HG02938 (cell line): ENCODE data around the gene VPS51.
A peak's percentile ranks its signal among the peaks of the same experiment; 100 is the strongest.
"Not testable (repeated sequence)": the region's sequence is repeated elsewhere in the genome, so short reads cannot be mapped to it uniquely, and the experiment has no call there.

Source experiments
- ATAC-seq: cut with Tn5 transposase; IDR thresholded peaks from one replicate; pipeline ENCODE4 v1.9.1; 2021; ENCODE audit warnings: mild to moderate bottlenecking, moderate library complexity; ENCODE audit not compliant: unreplicated experiment

Gene VPS51

GRCh38 chr11:65132238-65132987 lies 36.4 kb downstream of the VPS51 start:
- no peak for ATAC-seq

GRCh38 chr11:65132988-65133700 lies 37.1 kb downstream of the VPS51 start:
- ATAC-seq = no peak

GRCh38 chr11:65133724-65134123 lies 37.7 kb downstream of the VPS51 start:
- ATAC-seq = no peak

GRCh38 chr11:65134240-65134951 lies 38.4 kb downstream of the VPS51 start, which contains the start of gene SYVN1:
TSS of gene SYVN1 (minus strand) at chr11:65134519. CDS start at chr11:65133601, 918 bp downstream.
- ATAC-seq = peak; percentile 54

- ATAC-seq = peak; percentile 73
Measured at GRCh38 chr11:65134952-65135632, 39.1 kb downstream of the VPS51 start.

GRCh38 chr11:65135633-65136145 lies 39.7 kb downstream of the VPS51 start:
- no peak for ATAC-seq

- no peak for ATAC-seq
Measured at GRCh38 chr11:65136515-65137096, 40.6 kb downstream of the VPS51 start.

GRCh38 chr11:65141896-65142494 lies 46.0 kb downstream of the VPS51 start:
- ATAC-seq = no peak

GRCh38 chr11:65147352-65148075 lies 51.5 kb downstream of the VPS51 start:
- ATAC-seq = no peak

- no peak for ATAC-seq
Measured at GRCh38 chr11:65148657-65149056, 52.6 kb downstream of the VPS51 start.

- not testable (repeated sequence) for ATAC-seq
Measured at GRCh38 chr11:65150131-65150508, 54.1 kb downstream of the VPS51 start.

- ATAC-seq = no peak
Measured at GRCh38 chr11:65150509-65151299, 54.7 kb downstream of the VPS51 start.

- ATAC-seq = no peak
Measured at GRCh38 chr11:65151331-65151899, 55.4 kb downstream of the VPS51 start.

GRCh38 chr11:65152122-65152521 lies 56.1 kb downstream of the VPS51 start:
- ATAC-seq = no peak

- no peak for ATAC-seq
Measured at GRCh38 chr11:65156256-65156655, 60.2 kb downstream of the VPS51 start.

- ATAC-seq = no peak
Measured at GRCh38 chr11:65156926-65157325, 60.9 kb downstream of the VPS51 start.

GRCh38 chr11:65157336-65157735 lies 61.3 kb downstream of the VPS51 start:
- ATAC-seq = no peak

- no peak for ATAC-seq
Measured at GRCh38 chr11:65159012-65159411, 63.0 kb downstream of the VPS51 start.
